Measurements from ENCODE around the gene ARFGAP1. TPM values are rescaled to one million over a fixed set of nuclear protein-coding genes. Genes with fewer than 3 reads are reported as not detected.

The ARFGAP1 gene
- total and polyA plus RNA-seq, 2 of the 8 experiments (the other 6 are each of a cell fraction or from before 2014, with no cell fraction given) = 93.7 to 100 TPM

GRCh38 chr20:63265891-63266515, 6.6 kb upstream of the ARFGAP1 start (continued):
- TF ChIP-seq GABPA (IDR thresholded peaks at IDR 0.05; ENCODE audit: borderline replicate concordance, insufficient read depth, low read length) = no peak
- no peak for TF ChIP-seq SP4 (IDR thresholded peaks at IDR 0.05; ENCODE audit: low read length)
- TF ChIP-seq NRF1 (IDR thresholded peaks at IDR 0.05; ENCODE audit: low read depth, low read length) = no peak
